HepG2 (cell line): ENCODE results near the gene PRM3. TPM values are rescaled to one million over a fixed set of nuclear protein-coding genes. Genes with fewer than 3 reads are reported as not detected.

ENCODE experiments used
- CBX1 ChIP-seq: IDR thresholded peaks from one replicate; pipeline ENCODE4 v1.6.1; 2016; ENCODE audit warnings: antibody characterized with exemption, low read depth
- CSRNP1 ChIP-seq: sonication (generic); formaldehyde crosslinking; IDR thresholded peaks from 2 replicates; pipeline ENCODE4 v1.8.1; 2023; ENCODE audit warnings: mild to moderate bottlenecking, missing genetic modification reagents
- FLYWCH1 ChIP-seq: sonication (generic); formaldehyde crosslinking; IDR thresholded peaks from 2 replicates; pipeline ENCODE4 v1.8.1; 2023; ENCODE audit warnings: mild to moderate bottlenecking, missing genetic modification reagents
- FOXJ3 ChIP-seq: sonication (generic); formaldehyde crosslinking; IDR thresholded peaks from 2 replicates; pipeline ENCODE4 v1.4.0; 2020; ENCODE audit warnings: missing genetic modification reagents, mild to moderate bottlenecking, borderline replicate concordance
- FOXK1 ChIP-seq: sonication (generic); formaldehyde crosslinking; IDR thresholded peaks from 2 replicates; pipeline ENCODE4 v1.4.0; 2020; ENCODE audit warnings: low read depth, missing genetic modification reagents, borderline replicate concordance
- HNF4G ChIP-seq, 2 experiments: sonication (generic) in 1 of 2; formaldehyde crosslinking in 1 of 2; IDR thresholded peaks; 2 replicates each; pipeline versions ENCODE4 v1.4.0 to v1.6.1; 2011 to 2020; ENCODE audit warnings: borderline replicate concordance in 2 of 2, low read depth in 2 of 2, mild to moderate bottlenecking in 2 of 2, low read length in 1 of 2, missing genetic modification reagents in 1 of 2, moderate library complexity in 1 of 2
- MIER3 ChIP-seq: IDR thresholded peaks from 2 replicates; pipeline ENCODE4 v1.6.1; 2016; ENCODE audit warnings: missing compliant biosample characterization, borderline replicate concordance
- NR1H2 ChIP-seq: sonication (generic); formaldehyde crosslinking; IDR thresholded peaks from 2 replicates; pipeline ENCODE4 v1.8.1; 2022; ENCODE audit warnings: low read depth, missing genetic modification reagents, borderline replicate concordance
- RARA ChIP-seq: IDR thresholded peaks from 2 replicates; pipeline ENCODE4 v1.6.1; 2016; ENCODE audit warnings: missing genetic modification reagents, missing compliant biosample characterization
- RBFOX2 ChIP-seq: fragments of 200-400 bp; formaldehyde crosslinking; IDR thresholded peaks from 2 replicates; pipeline ENCODE4 v1.6.1; 2017; ENCODE audit warnings: low read depth, mild to moderate bottlenecking, low read length
- RFX5 ChIP-seq: IDR thresholded peaks from 2 replicates; pipeline ENCODE4 v1.6.1; 2011; ENCODE audit warnings: low read depth, low read length, improper control_type of control experiment
- RFXANK ChIP-seq: IDR thresholded peaks from 2 replicates; pipeline ENCODE4 v1.6.1; 2016
- SMYD3 ChIP-seq: sonication (generic); formaldehyde crosslinking; IDR thresholded peaks from 2 replicates; pipeline ENCODE4 v1.8.1; 2023; ENCODE audit warnings: mild to moderate bottlenecking, missing genetic modification reagents
- SPEN ChIP-seq: sonication (generic); formaldehyde crosslinking; IDR thresholded peaks from 2 replicates; pipeline ENCODE4 v1.5.1; 2020; ENCODE audit warnings: low read depth, mild to moderate bottlenecking, missing genetic modification reagents
- SUZ12 ChIP-seq: fragments of 150-350 bp; IDR thresholded peaks from 2 replicates; pipeline ENCODE4 v1.6.1; 2014; ENCODE audit warnings: low read depth, low read length
- THAP7 ChIP-seq: sonication (generic); formaldehyde crosslinking; IDR thresholded peaks from 2 replicates; pipeline ENCODE4 v1.8.1; 2023; ENCODE audit warnings: mild to moderate bottlenecking, missing genetic modification reagents
- ZBTB39 ChIP-seq: sonication (generic); formaldehyde crosslinking; IDR thresholded peaks from 2 replicates; pipeline ENCODE4 v1.5.0; 2020; ENCODE audit warnings: missing genetic modification reagents
- ZMAT3 ChIP-seq: sonication (generic); formaldehyde crosslinking; conservative IDR thresholded peaks from 2 replicates; pipeline ENCODE4 v1.7.0; 2021; ENCODE audit warnings: missing genetic modification reagents
- ZNF10 ChIP-seq: sonication (generic); formaldehyde crosslinking; IDR thresholded peaks from 2 replicates; pipeline ENCODE4 v1.4.0; 2020; ENCODE audit warnings: mild to moderate bottlenecking, low read depth, missing genetic modification reagents, borderline replicate concordance
- ZNF251 ChIP-seq: sonication (generic); formaldehyde crosslinking; IDR thresholded peaks from 2 replicates; pipeline ENCODE4 v1.9.0; 2021; ENCODE audit warnings: mild to moderate bottlenecking, missing genetic modification reagents
- ZNF260 ChIP-seq: sonication (generic); formaldehyde crosslinking; IDR thresholded peaks from 2 replicates; pipeline ENCODE4 v1.4.0; 2020; ENCODE audit warnings: missing genetic modification reagents, low read depth, mild to moderate bottlenecking, borderline replicate concordance
- ZNF414 ChIP-seq: sonication (generic); formaldehyde crosslinking; IDR thresholded peaks from 2 replicates; pipeline ENCODE4 v1.5.0; 2020; ENCODE audit warnings: missing genetic modification reagents
- ZNF547 ChIP-seq: sonication (generic); formaldehyde crosslinking; IDR thresholded peaks from 2 replicates; pipeline ENCODE4 v1.5.1; 2020; ENCODE audit warnings: mild to moderate bottlenecking, missing genetic modification reagents
- ZSCAN21 ChIP-seq: sonication (generic); formaldehyde crosslinking; IDR thresholded peaks from 2 replicates; pipeline ENCODE4 v1.8.0; 2022; ENCODE audit warnings: mild to moderate bottlenecking, missing genetic modification reagents, moderate library complexity, borderline replicate concordance
- polyA plus RNA-seq, 8 experiments: library from polyadenylated mRNA; depleted of rRNA in 3 of 8; stranded (reverse) in 7 of 8; unstranded in 1 of 8; fragments of >200 nt; fragmentation: Illumina TruSeq in 4 of 8; extraction: Trizol in 4 of 8; gene quantifications; 2 replicates each; pipeline versions ENCODE4 v1.2.1 to v1.2.3, GENCODE V29; 2011 to 2016; ENCODE audit warnings: low read depth in 4 of 8, missing spikeins in 1 of 8, mixed read lengths in 1 of 8; ENCODE audit not compliant: insufficient read depth in 1 of 8
- total RNA-seq, 5 experiments: library from RNA; depleted of rRNA; stranded (reverse); fragments of >200 nt; fragmentation: Illumina TruSeq; extraction: Trizol; gene quantifications; 2 replicates each; pipeline ENCODE4 v1.2.3, GENCODE V29; 2016; ENCODE audit warnings: low read depth in 1 of 5

PRM3 gene
- total and polyA plus RNA-seq, 2 of the 13 experiments (the other 11 are each of a cell fraction or from before 2014, with no cell fraction given) = not detected

DNA sequence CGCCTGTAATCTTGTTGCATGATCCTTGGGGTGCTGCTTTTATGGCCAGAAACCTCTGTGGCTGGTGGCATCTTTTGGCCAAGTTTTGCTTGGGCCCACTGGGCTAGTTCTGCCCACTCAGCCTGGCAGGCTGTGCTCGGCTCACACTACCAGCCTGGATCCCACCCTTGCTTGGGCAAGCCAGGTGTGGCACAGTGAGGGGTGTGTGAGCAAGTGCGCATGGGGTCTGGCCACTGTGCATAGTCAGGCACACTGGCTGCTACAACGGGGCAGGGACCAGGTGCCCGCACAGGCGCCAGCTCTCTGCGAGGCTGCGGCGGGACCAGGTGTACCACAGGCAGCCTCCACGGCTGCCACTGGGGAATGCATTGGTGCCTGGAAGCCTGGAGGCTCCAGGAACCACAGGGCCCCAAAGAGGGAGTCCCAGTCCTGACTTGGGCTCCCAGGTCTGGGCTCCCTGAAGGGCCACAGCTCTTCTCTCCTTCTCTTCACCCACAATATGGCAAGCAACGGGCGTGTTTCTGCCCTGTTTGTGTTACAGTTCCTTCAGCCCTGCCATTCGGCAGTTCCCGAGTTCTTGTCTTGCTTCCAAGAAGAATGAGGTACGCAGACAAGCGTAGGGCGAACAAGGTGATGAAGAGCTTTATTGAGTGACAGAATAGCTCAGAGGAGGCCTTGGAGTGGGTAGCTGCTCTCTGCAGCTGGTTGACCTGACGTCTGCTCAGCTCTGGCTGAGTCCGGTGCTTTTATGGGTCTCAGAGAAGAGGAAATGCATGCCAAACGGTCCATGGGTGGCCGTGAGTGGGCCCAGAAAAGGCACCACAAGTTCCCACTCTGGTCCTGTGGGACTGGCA is 34.4 kb upstream of the PRM3 start (continued):
- TF ChIP-seq ZSCAN21 (CRISPR knock-in tag) (peak; percentile 89), RFXANK (CRISPR knock-in tag) (no peak), RFX5 (no peak), ZNF414 (CRISPR knock-in tag) (0 out of 2 replicates have a peak, but pooled peaks have one; percentile 71), RARA (no peak), SUZ12 (no peak), ZNF251 (CRISPR knock-in tag) (peak; percentile 93; the same call in 1 of the 2 replicates), RBFOX2 (no peak), THAP7 (no peak), NR1H2 (CRISPR knock-in tag) (no peak), CBX1 (no peak), ZNF547 (CRISPR knock-in tag) (0 out of 2 replicates have a peak, but pooled peaks have one; percentile 70), SPEN (no peak), MIER3 (CRISPR knock-in tag) (0 out of 2 replicates have a peak, but pooled peaks have one; percentile 3), SMYD3 (CRISPR knock-in tag) (no peak; the same call in 1 of the 2 replicates), FOXJ3 (CRISPR knock-in tag) (no peak), CSRNP1 (CRISPR knock-in tag) (no peak), ZBTB39 (no peak), FLYWCH1 (CRISPR knock-in tag) (no peak), HNF4G (IDR thresholded peaks at IDR 0.05; ENCODE audit: borderline replicate concordance, low read depth, low read length) (no peak), HNF4G (CRISPR knock-in tag; IDR thresholded peaks at IDR 0.05; ENCODE audit: borderline replicate concordance, low read depth) (no peak), ZNF260 (CRISPR knock-in tag) (no peak), FOXK1 (CRISPR knock-in tag) (no peak), ZNF10 (0 out of 2 replicates have a peak, but pooled peaks have one; percentile 55), ZMAT3 (CRISPR knock-in tag) (no peak)
